Amniotic stem cell (primary cell): ENCODE measurements around the gene ATF7.
"Not testable (repeated sequence)": the region's sequence is repeated elsewhere in the genome, so short reads cannot be mapped to it uniquely, and the experiment has no call there.

Experiments used
- DNase-seq: peaks from one replicate; lab custom pipeline; 2025; lab: John Stamatoyannopoulos, UW

Gene ATF7

DNA sequence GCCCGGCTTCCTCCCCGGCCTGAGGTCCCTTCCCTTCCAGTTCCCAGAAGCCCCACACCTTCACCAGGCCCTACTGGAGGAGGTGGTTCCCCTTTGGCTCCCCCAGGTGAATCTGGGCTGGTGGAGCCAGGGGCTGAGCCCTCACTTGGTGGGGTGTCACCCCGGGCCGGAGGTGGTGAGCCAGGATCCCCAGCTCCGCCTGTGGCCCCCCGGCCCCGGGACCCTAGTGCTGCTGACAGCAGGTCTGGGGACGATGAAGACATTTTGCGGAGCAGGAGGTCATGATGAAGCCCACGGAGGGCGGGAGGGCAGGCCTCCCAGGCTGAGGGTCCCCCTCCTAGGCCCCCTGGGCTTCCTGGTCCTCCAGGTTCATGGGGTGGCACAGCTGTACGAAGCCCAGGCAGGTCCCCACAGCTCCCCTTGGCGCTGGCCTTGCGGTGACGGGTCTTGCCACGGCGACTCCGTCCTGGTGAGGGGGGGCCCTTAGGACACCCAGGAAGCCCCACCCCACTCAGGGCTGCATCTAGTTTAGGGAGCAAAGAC, 143.5 kb downstream of the ATF7 start:
- DNase-seq, result no peak

DNA sequence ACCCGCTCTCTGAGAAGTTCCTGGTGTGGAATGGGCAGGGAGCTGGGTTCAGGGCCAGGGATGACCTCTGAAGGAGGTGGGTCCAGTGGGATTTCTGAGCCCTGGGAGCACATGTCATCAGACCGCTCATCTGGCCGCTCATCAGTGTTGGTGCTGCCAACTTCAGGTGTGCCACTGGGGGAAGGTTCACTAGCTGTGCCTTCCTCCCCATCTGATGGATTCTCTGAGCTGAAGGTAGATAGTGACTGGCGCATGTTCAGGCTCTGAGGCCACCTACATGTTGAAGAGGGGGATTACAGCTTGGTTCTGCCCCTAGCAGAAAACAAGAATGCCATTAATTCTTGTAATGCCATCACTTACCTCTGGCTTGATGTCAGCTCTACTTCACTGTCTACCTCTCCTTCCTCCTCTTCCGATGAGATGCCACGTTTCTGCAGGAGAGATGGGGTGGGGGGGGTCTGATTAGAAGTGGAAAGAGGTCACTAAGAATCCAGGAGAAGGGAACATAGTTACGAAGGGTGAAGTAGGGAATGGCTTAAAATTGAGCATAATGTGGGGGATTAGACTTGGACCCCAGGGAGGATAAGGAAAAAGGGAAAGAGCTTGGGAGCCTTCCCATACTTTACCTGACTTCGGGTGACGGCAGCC, 144.1 kb downstream of the ATF7 start:
- no peak for DNase-seq

DNA sequence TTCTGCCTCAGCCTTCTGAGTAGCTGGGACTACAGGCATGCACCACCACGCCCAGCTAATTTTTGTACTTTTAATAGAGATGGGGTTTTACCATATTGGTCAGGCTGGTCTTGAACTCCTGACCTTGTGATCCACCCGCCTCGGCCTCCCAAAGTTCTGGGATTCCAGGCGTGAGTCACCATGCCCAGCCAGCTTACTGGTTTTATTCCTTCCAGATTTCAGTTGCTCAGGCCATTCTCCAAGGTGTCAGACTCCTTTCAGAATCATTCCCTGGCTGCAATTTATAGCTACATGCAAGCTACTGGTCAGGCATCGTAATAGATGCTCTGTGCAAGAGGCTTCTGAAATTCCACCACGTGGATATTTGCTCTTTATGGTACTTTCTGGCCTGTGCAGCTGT, 144.7 kb downstream of the ATF7 start:
- DNase-seq, result not testable (repeated sequence)

DNA sequence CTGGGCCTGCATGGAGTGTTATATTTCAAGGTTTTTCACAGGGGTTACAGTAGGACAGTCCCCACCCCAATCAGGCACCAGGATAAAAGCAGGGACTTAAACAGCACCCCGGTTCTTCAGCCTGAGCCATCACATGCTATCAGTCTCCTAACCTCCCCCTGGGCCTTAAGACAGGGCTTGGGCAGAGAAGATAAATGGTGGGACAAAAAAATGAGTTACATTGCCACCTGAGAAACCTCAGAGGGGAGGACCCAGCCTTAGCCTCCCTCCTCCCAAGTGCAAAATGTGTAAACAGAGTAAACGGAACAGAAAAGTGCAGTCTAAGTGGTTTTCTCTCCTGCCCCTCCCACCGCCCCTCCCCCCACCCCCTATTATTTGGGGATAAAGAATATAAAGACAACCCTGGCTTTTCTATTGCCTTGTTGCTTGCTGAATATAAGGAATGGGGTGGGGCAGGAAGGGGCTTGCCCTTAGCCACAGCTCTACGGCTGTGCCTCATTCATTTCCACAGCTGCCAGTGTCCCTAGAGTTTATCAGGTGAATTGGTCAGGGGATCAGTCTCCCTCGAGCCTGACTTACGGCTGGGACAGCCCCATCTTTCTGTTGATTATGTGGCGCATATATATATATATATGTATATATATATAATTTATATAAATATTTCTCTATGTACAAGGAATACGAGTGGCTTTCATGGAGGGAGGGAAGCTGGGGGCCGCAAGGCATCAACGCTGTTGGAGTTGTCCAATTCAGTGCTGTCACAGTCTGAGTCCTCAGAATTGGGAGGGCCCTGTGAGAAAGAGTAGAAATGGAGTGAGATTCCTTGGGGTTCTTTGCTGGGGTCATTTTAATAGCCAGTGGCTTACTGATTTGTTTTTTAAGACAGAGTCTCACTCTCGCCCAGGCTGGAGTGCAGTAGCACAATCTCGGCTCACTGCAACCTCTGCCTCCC, 145.4 kb downstream of the ATF7 start:
- no peak for DNase-seq

DNA sequence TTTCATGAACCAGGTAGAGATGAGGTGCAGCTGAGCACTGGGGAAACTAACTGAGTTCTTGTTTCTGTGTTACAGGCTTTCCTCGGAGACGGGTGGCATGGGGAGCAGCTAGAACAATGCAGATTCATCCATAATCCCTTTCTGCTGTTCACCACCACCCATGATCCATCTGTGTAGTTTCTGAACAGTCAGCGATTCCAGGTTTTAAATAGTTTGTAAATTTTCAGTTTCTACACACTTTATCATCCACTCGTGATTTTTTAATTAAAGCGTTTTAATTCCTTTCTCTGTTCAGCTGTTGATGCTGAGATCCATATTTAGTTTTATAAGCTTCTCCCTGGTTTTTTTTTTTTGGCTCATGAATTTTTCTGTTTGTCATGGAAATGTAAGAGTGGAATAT, 146.9 kb downstream of the ATF7 start:
- DNase-seq, result no peak

DNA sequence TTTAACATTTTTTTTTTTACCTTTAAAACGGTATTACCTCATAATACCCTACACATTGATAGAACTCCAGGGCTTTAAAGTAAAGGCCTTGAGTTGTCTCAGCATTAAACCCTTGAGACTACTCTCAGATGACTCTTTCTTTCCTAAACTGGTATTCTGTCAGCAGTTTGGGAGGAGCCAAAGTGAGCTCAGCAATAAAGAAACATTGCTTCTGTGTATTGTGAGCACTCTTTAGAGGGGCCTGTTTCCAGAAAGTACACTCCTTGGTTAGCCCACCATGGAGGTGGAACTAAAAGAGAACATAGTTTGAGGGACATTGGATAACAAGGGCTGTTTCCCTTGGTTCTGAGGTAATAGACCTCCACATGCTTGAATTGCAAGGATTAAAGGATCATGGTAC, 147.3 kb downstream of the ATF7 start:
- DNase-seq, result no peak

DNA sequence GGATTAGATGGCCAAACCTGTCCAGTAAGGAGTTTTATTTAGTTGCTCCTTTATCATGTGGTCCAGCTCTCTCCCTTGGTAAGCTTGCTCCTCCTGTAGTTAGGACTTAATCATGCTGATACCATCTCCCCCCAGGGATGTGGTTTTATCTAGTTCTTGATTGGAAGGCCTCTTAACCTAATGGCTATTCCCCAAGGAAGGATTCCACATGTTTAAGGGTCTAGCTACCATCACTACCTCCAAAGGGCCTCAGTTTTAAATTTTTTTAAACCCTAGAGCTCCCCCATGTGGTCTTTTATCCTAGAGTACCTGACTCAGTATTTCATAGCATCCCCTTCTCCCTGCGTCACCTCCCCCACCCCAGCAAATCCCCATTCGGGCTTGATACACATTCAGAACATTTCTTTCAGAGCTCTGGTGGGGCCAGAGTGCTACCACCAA, 149.4 kb downstream of the ATF7 start:
- DNase-seq, result no peak

DNA sequence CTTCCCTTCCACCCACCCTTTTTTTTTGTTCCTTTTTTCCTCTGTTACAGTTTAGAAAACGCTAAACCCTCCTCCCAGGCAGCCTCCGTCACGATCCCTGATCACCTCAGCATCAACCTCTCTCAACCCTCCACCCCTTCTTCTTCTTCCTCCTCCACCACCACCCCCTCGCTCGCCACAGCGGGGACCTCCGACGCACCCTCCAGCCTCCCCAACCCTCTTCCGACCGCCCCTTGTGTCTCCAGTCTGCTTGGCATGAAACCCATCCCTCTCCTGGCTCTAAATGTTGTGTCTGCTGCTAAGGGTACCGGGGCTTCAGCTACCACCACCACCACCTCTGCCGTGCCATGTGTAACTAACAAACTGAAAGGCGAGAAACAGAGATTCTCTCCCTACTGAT, 151.4 kb downstream of the ATF7 start:
- no peak for DNase-seq

DNA sequence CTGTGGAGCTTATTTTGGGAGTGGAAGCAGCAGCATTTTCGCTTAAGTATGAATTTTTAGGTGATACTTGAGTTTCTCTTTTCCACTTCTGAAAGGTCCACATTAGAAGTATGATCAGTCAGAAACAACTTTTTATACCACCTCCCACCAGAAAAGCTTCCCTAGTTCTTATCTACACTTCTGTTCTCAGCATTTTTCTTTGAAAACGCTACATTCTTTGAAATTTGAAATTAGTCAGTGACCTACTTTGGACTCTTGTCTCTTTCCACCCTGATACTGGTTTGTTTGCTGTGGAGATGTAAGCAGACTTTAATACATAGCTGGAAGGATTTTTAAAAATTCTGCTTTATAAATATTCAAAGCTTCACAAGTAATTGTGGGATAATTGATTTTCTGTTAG, 152.1 kb downstream of the ATF7 start:
- no peak for DNase-seq

DNA sequence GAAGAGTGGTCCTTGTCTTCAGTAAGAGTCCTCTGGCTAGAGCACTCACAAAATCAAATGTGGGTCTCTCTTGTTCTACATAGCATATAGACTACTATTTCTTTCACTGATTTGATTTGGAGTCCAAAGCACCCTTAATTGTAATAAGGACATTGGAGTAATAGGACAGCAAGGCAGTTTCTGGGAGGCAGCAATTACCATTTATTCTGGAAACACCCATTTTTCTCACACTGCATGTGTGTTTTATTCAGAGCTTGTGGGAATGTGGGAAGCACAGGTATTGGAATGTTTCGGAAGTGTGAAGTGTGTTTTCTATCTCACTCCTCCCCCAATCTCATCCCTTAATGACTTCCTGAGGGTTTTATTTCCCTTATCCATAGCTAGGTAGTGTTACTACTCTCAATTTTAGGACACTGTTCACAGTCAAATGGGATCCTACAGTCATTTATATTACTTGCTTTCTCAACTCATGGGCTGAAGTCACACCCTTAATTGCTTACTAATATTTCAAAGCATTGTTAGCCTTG, 154.1 kb downstream of the ATF7 start:
- no peak for DNase-seq

DNA sequence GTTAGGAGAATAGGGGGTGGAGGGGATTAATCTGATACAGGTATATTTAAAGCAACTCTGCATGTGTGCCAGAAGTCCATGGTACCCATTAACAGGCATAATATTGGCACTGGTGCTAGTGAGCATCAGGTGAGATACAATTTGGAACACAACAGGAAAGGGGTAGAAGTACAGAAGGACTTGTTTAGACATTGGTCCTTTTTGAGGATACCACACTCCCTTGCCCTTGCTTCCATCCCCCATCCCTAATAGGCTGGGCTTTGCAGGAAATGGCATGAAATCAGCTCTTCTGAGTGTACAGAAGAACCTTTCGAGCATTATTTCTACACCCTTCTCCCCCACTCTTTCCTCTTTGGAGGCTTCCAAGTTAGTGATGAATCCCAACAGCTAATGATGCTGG, 157.9 kb downstream of the ATF7 start:
- DNase-seq, result no peak

DNA sequence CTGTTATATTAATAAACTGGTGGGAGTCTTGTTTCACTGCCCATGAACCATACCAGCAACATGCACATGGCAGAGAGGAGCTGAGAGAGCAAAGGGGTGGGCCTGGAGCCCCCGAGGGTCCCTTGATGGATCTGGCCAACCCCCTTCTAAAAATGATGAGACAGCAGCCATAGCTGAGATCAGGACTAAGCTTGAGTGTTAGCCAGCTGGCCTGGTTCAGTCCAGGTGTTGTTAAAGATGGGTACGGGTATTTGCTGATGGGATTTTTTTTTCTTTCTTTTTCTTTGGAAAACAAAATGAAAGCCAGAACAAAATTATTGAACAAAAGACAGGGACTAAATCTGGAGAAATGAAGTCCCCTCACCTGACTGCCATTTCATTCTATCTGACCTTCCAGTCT, 158.3 kb downstream of the ATF7 start:
- DNase-seq, result no peak

DNA sequence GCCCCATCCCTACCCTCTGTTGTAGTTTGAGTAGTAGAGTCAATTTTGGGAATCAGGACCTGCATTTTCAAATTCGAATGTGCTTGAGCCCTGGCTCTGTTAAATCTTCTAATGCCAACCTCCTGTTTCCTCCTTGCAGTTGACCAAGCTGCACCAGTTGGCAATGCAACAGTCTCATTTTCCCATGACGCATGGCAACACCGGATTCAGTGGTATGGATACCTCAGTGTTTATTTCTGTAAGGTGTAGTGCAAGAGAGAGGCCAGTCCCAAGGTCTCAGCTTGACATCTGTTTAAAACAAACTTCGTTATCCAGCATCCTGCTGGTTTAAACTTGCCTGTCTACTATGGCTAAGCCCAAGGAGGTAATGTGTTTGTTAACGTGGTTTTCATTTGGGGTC, 159.1 kb downstream of the ATF7 start:
- DNase-seq, result no peak

DNA sequence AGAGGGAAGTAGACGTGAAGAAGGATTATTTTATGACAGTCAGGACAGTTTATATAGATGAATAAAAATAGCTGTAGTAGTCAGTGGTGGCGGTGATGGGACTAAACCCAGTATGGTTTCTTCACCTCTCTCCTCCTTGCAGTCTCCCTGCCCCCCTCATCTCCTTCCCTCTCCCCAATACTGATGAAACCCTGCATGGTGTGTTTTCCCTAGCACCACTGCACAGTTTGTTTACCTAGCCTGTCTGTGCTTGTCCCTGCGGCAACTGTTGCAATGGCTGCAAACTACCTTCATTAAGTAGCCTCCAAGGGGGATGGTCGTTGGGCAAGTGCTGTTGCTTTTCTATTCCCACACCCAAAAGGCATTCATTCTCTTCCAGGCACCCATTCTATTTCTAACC, 159.5 kb downstream of the ATF7 start:
- no peak for DNase-seq

DNA sequence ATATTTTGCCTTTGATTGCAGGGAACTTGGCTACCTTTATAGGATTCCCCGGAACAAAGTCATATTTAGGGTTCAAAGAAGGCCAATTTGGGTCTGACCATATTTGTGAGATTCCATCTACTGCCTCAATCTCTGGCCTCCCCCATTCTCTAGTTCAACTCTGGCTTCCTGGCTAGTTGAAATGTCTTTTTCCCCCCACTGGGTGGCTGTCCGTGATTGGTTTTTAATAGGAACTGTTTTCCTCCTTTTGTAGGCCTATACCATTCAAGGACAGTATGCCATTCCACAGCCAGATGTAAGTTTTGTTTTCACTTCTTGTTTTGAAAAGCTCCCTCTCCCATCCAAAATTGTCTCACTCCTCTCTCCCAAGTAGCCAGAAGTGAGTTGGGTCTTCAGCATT, 160.5 kb downstream of the ATF7 start:
- no peak for DNase-seq

DNA sequence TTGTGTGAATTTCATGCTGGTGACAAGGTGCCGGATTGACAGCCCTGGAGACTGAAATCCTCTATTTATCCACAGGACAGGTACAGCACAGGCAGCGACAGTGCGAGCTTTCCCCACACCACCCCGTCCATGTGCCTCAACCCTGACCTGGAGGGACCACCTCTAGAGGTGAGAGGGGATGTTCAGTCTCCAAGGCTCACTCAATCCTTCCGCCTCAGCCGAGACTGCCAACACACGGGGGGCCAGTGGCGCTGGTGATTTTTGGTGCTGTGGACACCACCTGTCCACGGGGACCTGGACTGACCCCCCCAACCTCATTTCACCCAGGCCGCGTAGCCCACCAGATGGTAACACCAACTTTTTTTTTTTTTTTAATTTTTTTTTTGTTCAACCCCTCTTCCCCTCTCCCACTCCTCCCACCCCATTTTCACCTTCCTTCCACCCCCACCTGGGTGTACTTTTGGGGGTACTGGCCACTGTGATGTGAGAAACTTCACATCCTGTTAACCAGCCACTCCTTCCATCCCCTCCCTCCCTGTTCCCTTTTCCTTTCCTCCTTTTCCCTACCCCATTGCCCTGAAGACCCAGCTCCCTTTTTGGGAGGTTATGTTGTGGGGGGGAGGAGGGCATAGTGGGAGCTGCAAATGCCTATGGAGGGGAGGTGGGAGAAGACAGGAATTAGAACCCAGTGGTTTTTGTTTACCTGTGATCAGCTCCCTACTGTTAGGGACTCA, 161.3 kb downstream of the ATF7 start:
- no peak for DNase-seq

DNA sequence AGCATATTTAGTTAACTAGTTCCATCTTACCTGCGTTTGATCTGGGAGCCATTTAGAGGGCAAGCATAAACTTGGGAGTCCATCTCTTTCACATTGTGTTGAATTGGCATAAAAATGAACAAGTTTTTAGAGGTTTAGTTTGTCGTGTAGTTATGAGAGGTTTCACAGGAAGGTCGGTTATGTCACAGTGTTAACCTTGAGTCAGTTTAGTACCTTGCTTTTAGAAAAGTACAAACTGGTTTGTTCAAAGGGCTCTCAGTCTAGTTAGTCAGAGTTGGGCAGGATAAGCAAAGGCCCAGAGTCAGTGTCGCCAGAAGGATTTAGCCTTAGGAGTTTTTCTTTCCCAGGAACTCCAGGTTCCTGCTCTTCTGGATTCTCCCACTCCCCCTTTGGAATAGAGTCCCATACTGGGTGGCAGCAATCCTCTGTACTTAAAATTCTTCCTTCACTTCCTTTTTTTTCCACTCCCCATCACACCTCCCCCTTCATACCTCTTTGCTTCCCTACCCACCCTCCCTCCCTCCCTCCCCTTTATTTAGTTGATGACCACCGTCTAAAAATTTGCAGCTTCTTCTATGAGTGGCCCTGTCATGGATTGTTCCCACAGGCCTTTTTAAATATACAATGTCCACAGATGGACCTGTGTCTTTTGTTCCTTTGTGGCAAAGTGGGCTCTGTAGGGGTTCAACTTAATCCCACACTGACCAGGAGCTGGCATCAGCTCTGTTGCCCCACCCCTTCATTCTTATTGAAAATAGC, 162.2 kb downstream of the ATF7 start:
- no peak for DNase-seq

DNA sequence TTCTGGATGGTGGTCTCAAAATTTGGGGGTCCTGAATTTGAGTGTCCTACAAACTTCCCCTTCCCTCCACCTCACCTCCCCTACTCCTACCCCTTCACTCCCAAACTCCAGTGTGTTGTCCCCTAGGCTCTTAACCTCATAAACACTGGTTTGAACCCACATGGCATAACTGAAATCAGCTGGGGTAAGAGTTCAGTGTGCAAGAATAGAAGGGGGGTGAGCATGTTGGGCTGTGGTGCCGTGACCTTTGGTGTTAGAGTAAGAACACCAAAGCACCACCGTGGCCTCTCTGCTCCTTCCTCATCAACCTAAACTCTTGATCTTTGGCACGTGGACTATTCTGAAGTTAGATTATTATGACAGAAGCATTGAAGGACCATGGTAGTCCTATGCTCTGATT, 163.2 kb downstream of the ATF7 start:
- no peak for DNase-seq

DNA sequence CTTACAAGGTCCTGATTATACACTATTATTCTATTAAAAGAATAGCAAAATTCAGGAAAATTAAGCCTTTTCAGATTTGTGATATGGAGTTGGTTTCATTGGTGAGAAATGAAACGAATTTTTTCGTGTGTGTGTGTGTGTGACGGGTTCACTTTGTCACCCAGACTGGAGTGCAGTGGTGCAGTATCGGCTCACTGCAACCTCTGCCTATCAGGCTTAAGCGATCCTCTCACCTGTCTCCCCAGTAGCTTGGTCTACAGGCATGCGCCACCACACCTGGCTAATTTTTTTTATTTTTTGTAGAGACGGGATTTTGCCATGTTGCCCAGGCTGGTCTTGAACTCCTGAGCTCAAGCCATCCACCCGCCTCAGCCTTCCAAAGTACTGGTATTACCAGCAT, 164.6 kb downstream of the ATF7 start:
- DNase-seq, result no peak

DNA sequence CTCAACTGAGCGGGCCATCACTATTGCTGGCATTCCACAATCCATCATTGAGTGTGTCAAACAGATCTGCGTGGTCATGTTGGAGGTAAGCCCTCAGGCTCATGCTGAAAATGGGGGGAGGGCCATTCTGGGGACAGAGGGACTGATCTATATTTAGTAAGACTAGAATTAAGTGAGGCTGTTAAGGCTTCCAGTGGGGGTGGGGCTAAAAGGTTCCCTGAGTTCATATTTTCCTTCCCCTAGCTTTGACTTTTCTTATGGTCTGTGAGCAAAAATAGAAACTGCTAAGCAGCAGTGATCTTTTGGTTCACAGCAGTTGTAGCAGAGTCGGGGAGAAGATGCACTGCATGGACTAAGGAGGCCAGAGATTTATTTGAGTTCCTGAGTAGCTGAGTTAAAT, 165.1 kb downstream of the ATF7 start:
- no peak for DNase-seq

DNA sequence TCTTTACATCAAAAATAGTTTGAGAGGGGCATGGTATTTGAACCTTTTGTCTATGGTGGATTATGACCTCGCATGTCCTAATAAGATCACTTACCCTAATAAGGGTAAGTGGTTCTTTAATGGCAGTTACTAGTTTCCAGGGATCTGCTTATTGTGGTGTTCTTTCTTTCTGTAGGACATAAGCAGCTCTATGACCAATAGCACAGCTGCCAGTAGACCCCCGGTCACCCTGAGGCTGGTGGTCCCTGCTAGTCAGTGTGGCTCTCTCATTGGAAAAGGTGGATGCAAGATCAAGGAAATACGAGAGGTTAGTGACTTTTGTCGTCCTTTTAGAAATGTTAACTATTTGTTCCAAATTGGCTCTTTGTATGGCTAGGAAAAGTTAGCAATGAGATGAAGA, 167.1 kb downstream of the ATF7 start:
- DNase-seq, result no peak
